Stimulated activated CD4-positive, alpha-beta T cell treated with anti-CD3 and anti-CD28 coated beads, Interleukin-12 subunit alpha, Interleukin-12 subunit beta, amount 100 ng/mL, for 48 hours (primary cell): Measurements from ENCODE around the gene PPP1R10.
"Not testable (repeated sequence)": the region's sequence is repeated elsewhere in the genome, so short reads cannot be mapped to it uniquely, and the experiment has no call there.

Experiments used
- DNase-seq, 3 donors: peaks; one replicate each; pipeline ENCODE4 v3.0.0-alpha.2; 2020; ENCODE audit warnings: low read depth in 2 of 3, low spot score in 1 of 3

The PPP1R10 gene

DNA sequence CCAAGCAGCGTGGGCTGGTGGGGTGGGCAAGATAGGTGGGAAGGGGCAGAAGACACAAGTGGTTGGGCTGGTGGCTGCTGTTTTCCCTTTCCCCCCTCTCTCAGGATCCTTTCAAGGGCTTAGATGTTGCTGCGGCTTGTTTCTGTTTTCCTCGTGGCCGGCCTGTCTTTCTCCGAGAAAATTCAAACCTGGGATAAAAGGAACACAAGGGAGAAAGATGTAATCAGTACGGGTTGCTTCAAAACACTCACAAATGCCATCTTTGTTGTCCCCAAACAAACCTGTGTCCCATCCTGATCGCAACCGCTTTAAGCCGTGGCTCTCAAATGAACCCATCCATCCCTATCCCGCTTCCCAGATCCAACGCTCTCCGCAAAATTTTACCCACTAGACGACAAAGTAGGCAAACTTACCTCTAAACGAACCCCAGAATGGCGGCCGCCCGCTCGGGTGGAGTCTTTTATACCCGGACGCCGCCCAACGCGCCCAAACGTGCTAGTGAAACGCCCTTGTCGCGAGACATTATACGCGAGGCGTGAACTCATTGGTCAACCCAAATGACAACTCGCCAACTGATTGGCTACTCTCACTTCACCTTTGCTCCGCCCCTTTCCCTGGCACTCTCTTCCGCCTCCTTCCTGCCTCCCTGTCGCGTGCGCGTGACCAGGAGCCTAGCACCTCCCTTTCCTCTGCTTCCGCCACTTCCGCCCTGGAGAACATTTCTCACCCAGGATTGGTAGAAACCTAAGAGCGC is at the start of gene PPP1R10:
Gene PPP1R10 (minus strand): TSS at position 433 of the 754 bp plus-strand sequence. CDS start 7,299 bp downstream, outside the sequence.
- DNase-seq = peak; percentile 94 to 99 (median 97)

GRCh38 chr6:30666300-30666699 is 49.3 kb upstream of the PPP1R10 start:
- not testable (repeated sequence) for DNase-seq

DNA sequence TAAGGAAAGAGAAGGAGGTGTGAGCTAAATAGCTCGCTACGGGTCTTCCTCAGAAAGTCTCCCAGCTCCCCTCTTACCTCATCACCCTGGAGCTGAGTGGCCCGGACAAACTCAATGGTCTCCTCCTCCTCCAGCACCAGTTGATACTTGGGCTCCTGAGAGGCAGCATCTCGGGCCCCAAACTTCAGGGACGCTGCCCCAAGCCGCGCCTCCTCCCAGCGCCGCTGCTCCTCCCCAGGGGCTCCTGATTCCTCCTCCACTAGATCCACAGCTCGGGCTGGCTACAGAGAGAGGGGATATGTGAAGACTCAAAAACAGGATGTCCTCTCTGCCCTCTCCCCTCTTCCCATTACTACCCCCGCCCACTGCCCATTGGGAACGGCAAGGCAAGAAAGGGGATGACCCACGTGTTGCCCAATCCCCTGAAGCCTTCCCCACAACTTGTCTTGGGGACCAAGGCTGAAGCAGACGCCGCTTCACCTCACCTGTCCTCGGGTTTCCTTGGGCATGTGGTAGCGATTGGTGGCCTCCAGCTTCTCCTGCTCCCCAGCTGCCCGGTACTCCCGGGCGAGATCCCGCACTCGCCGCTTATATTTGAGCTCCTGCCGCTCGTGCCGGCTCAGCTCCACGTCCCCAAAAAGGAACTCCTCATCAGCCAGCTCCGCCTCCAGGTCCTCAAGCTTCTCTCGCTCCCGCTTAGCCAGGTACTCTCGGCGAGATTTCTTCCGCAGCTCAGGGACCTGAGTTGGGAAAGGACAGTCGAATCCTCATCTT is 48.1 kb upstream of the PPP1R10 start:
- no peak for DNase-seq

- not testable (repeated sequence) for DNase-seq
These were observed 40.9 kb upstream of the PPP1R10 start for GRCh38 chr6:30657922-30658321.

DNA sequence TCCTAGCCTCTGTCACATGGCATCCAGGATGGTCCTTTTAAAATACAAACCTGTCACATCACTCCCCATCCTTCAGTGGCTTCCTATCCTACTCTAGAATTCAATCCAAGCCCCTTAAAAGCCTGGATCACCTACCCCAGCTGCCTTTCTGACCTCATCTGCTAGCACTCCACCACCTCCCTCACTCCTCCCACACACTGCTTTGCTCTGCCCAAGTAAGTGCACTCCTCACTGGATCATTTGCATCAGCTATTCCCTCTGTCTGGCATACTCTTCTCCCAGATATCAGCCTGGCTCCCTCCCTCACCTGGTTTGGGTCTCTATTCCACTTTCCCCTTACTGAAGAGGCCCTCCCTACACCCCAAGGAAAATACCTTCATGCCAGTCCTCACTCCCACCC is 40.4 kb upstream of the PPP1R10 start:
- DNase-seq = no peak

DNA sequence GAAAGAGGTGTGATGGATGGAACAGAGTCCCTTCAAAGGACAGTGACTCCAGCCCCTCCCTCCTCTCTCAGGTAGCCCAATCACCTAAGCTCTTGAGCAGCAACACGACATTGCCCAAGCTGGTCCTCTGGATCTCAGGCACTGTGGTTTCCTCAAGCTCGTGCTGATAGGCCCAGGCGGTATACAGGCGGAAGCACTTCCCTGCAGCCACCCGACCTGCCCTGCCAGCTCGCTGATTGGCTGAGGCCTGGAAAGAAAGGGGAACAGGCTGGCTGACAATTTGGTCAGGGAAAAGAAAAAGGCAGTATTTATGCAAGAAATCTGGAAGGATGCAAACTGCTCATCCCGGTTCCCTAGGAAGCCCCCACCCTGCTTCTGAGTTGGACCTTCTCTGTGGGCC is 39.5 kb upstream of the PPP1R10 start:
- DNase-seq = no peak

DNA sequence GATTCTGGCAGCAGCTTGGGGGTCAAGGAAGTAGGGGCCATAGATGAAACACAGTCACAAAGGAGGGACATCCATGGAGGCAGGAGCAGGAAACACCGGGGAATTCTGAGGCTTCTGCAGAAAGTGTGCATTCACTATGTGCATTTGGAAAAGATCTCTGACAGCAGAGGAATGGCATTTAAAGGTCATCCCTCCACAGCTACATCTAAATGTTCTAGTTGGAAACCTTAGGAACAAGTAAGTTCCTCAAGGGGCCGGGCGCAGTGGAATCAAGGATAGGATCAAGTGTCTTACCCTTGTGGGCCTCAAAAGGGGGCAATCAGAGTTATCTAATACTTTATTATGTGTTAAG is 38.7 kb upstream of the PPP1R10 start:
- DNase-seq = no peak

- no peak for DNase-seq
These were observed 38.0 kb upstream of the PPP1R10 start for GRCh38 chr6:30654798-30655742.

- DNase-seq = no peak
These were observed 34.1 kb upstream of the PPP1R10 start for GRCh38 chr6:30651143-30651542.

DNA sequence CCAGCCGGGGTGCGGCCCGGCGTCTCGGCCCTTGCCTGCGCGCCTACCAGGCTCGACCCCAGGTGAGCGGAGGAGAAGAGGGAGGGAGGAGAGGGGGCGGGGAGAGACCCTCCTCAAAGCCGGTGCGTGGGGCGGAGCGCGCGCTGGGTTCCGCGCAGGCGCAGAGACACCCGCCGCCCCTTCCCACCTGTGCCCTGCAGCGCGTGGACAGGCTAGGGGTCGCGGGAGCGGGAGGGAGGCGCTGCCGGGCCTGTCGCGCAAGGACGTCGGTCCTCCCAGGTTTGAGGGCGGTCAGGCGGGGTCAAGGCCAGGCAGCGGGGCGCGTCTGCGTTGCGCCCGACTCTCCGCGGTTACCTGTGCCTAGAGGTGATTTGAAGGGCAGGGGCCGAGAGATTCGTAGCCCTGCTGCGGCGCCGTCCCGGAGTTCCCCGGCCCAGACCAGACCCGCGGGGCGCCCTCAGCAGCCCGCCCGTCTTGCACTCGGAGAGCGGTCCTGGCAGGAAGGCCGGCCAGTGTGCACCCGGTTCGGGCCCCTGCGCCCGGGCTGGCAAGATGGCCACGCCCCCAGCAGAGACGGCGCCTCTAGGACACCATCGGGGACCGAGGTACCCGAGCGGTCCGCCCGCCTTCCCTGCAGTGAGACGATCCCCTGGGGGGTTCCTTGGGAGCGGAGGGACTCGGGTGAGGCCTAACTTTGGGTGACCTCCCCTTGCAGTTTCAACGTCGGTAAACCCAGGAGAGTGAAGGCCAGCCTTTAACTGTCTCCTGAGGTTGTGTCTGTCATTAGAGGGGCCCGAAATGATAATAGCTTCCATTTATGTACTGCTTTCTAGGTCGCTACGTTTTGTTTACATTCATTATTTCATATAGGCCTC is 30.4 kb upstream of the PPP1R10 start:
- DNase-seq = peak; percentile 59 to 76 (median 70)

- DNase-seq = peak; percentile 83 to 91 (median 89)
These were observed 29.6 kb upstream of the PPP1R10 start, which contains the start of gene C6orf136 for GRCh38 chr6:30646450-30647241. Gene C6orf136 (plus strand): TSS chr6:30647133. CDS start chr6:30647232, 99 bp downstream.

- DNase-seq = no peak
These were observed 28.9 kb upstream of the PPP1R10 start for GRCh38 chr6:30645989-30646388.

DNA sequence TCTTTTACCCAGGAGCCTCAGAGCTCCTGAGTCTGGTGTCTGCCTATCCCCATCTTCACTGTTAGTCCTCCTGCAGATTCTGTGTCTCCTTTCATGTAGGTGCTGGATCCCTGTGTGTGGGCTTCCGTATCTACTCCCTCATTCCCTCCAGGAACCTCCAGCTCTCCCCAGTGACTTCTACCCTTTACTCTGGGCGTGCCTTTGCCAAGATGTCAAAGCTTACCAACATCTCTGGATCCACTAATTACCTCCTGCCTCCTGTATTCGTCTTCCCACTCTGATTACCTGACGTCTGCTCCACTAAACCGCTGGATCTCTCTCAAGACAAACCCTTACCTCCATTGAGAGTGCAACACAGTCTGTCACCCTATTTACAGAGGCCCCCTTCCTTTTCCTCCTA is 27.7 kb upstream of the PPP1R10 start:
- no peak for DNase-seq

DNA sequence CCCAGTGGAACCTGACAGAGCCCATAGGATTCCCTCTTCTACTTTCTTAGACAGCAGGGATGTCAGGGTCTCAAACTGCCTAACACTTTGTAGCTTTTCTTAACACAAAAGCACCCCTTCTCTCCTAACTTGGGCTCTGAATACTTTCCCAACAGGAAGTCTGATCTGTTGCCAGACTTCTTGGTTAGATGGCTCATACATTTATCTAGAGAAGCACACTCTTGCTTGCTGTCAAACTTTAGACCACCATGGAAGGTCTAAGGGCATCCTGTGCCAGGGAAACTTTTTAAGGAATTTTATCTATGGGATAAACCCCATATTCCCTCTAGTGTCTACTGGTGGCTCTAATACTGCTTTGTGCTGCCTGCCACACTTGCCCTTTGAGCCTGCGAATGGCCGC is 26.6 kb upstream of the PPP1R10 start:
- DNase-seq = no peak

- DNase-seq = no peak
These were observed 24.0 kb upstream of the PPP1R10 start for GRCh38 chr6:30641048-30641447.

DNA sequence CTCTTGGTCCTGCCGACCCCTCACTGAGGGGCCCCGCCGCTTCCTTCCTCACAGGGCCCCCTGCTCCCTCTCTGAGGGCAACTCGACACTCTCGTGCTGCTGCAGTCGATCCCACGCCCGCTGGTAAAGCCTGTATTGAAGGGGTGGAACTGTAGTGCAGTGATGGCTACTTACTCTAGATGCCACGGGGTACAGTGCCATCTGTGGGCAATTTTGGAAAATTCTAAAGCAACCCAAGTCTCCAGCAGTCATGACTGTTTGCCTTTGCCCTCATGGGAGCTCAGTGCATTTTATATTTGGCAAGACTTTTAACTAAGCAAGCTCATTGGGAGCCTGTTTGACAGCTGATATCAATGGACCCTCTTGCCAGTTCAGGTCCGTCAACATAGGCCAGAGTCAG is 23.4 kb upstream of the PPP1R10 start:
- no peak for DNase-seq

DNA sequence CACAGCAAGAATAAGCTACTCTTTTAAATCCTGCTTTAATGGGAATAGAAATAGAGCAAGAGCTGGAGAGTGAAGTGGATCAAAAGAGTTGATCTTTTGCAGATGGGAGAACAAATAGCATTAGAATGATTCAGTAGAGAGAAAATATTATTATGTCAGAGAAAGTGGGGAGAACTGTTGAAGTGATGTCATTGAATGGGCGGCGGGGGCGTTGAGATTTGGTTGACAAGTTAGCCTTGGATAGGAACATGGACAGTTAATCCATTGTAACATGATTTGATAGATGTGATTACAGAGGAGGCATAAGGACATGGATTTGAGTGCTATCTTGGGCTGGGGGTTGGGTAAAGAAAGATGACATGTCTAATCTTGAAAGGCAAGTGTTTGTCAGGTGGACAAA is 18.8 kb upstream of the PPP1R10 start:
- no peak for DNase-seq

- peak; percentile 66 to 78 (median 77) for DNase-seq
These were observed 9.7 kb upstream of the PPP1R10 start, which contains the start of gene ATAT1 for GRCh38 chr6:30626484-30627366. Gene ATAT1 (plus strand): TSS chr6:30626874.
